GM19452 (cell line): Measurements from ENCODE around the gene POLD1.
"Not testable (repeated sequence)": the region's sequence is repeated elsewhere in the genome, so short reads cannot be mapped to it uniquely, and the experiment has no call there.

Source experiments
- ATAC-seq: cut with Tn5 transposase; IDR thresholded peaks from one replicate; pipeline ENCODE4 v1.9.1; 2021; ENCODE audit not compliant: unreplicated experiment

POLD1 gene

DNA sequence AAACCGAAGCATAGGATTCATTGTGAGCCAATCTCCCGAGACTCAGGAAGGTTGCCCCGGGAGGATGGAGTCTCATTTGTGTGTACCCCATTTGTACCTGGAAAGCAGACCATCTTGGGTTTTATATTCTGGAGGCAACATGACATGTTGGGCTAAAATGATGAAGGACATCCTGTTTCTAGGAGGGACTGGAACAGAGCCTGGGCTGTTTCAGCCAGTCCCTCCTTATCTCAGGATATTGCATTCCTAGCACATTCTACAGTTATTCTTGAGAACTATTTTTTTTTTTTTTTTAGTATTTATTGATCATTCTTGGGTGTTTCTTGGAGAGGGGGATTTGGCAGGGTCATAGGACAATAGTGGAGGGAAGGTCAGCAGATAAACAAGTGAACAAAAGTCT, 6.1 kb downstream of the POLD1 start:
- ATAC-seq = not testable (repeated sequence)

DNA sequence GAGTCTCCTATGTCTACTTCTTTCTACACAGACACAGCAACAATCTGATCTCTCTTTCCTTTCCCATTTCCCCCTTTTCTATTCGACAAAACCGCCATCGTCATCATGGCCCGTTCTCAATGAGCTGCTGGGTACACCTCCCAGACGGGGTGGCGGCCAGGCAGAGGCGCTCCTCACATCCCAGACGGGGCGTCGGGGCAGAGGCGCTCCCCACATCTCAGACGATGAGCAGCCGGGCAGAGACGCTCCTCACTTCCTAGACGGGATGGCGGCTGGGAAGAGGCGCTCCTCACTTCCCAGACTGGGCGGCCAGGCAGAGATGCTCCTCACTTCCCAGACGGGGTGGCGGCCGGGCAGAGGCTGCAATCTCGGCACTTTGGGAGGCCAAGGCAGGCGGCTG, 6.8 kb downstream of the POLD1 start:
- not testable (repeated sequence) for ATAC-seq

DNA sequence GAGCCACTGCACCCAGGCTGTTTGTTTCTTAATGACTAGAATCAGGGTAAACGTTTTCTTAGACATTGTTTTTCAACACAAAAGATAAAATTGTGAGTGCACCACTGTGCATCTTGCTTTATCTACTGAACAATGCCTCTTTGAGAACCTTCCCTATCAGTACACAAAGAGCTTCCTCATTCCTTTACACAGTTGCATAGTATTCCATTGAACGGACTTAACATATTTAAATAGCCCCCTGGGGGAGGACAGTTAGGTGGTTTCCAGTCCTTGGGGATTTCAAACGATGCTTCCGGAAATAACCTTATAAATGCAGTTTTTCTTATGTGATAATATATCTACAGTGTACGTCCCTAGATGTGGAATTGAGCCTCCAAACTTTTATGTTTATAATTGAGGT, 8.6 kb downstream of the POLD1 start:
- ATAC-seq = no peak

DNA sequence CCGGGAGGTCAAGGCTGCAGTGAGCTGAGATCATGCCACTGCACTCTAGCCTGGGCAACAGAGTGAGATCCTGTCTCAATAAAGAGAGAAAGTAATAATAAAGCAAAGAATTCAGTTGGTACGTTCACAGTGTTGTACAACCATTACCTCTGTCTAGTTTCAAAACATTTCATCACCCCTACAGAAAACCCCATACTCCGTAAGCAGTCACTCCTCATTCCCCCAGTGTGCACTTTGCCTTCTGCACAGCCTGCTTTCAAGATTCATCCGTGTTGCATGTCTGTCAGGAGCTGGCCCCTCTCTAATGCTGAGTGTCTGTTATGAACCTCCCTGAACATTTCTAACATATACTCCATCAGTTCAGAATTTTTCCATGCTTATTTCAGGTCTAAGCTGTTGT, 9.4 kb downstream of the POLD1 start:
- no peak for ATAC-seq

DNA sequence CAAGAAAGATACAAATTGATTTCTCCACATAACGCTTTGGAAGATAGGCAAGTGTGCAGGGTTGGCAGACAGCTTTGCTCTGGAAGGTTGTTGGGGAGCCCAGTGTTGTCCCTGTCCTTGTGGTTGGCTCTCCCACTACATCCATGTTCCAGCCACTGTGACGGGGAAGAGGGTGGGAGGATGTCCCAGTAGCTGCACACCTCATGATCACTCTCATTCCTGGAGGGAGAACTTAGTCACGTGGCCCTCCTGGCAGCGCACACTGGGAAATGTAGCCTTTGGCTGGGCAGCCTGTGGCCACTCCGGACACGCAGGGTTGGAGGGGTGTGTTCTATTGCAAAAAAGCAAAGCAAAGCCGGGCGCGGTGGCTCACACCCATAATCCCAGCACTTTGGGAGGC, 9.9 kb downstream of the POLD1 start:
- ATAC-seq = no peak

DNA sequence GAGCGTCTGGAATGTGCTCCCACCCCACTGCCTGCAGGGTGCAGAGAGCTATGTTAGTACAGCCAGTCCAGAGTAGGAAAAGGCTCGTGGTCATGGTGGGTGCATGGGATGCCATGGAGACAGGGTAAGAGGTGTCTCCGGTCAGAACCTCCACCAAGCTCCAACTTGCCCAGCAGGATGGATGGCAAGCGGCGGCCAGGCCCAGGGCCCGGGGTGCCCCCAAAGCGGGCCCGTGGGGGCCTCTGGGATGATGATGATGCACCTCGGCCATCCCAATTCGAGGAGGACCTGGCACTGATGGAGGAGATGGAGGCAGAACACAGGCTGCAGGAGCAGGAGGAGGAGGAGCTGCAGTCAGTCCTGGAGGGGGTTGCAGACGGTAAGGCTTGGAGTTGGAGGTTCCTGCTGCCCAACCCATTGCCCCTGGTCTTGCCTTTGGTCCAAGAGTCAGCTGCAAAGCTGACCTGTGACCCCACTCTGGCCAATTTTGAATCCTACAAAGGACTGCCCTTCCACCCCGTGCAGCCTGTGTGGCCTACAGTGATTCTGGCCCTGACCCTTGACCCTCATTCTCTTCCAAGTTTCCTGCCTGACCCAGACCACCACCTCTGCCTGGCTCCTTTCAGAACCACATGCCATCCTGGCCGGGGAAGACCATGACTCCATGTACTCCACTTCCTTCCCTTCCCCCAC, 14.7 kb downstream of the POLD1 start:
- ATAC-seq = no peak

DNA sequence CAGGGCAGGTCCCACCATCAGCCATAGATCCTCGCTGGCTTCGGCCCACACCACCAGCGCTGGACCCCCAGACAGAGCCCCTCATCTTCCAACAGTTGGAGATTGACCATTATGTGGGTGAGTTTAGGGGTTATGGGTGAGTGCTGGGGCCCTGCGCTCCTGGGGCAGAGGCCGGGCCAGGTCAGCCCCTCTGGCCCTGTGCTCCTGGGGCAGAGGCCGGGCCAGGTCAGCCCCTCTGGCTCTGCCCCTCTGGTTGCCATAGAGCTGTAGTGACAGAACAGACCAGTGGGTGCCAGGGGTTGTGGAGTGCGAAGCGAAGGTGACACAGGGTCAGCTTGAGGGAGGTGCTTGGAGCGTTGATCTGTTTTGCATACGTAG, 15.2 kb downstream of the POLD1 start:
- no peak for ATAC-seq

DNA sequence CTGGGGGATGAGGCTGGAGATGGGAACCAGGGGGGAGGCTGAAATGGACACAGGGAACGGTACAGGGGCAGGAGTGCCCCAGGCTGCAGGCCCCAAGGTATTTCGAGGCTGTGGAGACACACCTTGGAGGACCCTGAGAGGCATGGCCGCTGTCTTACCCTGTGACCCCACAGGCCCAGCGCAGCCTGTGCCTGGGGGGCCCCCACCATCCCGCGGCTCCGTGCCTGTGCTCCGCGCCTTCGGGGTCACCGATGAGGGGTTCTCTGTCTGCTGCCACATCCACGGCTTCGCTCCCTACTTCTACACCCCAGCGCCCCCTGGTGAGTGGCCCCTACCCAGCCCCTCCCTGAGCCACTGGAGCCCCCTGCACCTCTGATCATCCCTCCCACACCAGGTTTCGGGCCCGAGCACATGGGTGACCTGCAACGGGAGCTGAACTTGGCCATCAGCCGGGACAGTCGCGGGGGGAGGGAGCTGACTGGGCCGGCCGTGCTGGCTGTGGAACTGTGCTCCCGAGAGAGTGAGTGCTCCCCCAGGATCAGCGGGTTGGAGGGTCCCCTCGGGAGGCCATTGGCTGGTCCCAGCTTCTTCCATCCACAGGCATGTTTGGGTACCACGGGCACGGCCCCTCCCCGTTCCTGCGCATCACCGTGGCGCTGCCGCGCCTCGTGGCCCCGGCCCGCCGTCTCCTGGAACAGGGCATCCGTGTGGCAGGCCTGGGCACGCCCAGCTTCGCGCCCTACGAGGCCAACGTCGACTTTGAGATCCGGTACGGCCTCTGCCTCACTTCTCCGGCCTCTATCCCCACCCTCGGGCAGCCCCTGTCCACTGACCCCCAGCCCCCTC, 17.7 kb downstream of the POLD1 start:
- ATAC-seq = no peak

DNA sequence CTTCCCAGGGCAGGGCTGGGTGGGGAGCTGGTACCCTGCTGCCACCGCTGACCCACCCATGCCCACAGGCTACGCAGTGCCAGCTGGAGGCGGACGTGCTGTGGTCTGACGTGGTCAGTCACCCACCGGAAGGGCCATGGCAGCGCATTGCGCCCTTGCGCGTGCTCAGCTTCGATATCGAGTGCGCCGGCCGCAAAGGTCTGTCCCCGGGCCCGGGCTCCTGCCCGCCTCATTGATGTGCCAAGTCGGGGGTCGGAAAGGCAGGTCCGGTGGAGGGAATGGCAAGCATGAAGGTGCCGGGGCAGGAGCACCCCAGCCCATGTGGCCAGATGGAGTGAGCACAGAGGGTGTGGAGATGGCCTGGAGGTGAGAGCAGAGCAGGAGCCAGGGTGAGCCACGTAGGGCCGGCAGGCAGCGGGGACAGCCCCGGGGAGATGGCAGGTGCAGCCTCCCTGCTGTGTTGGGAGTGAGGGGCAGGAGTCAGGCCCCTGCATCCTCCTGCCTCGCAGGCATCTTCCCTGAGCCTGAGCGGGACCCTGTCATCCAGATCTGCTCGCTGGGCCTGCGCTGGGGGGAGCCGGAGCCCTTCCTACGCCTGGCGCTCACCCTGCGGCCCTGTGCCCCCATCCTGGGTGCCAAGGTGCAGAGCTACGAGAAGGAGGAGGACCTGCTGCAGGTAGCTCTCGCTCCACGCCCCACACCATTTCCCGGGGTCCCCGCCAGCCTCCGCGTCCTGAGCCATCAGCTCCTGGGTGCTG, 18.6 kb downstream of the POLD1 start:
- no peak for ATAC-seq

DNA sequence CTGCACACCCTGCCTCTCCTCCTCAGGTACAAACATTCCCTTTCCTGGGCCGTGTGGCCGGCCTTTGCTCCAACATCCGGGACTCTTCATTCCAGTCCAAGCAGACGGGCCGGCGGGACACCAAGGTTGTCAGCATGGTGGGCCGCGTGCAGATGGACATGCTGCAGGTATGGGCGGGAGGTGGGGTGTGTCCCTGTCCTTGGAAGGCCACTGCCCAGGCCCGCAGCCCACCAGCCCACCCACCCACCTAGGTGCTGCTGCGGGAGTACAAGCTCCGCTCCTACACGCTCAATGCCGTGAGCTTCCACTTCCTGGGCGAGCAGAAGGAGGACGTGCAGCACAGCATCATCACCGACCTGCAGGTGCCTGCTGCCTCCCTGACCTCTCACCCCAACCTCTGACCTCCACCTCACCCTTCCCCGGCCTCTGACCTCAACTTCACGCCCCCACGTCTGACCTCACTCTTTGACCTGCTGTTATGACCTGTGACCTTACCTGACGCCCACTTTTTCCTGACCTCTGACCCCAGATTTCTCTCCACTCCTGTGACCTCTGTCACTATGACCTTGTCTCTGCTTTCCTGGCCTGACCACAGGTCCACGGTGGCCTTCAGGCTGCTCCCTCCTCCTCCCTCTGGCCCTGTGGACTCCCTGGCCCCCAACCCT, 22.1 kb downstream of the POLD1 start:
- ATAC-seq = no peak

DNA sequence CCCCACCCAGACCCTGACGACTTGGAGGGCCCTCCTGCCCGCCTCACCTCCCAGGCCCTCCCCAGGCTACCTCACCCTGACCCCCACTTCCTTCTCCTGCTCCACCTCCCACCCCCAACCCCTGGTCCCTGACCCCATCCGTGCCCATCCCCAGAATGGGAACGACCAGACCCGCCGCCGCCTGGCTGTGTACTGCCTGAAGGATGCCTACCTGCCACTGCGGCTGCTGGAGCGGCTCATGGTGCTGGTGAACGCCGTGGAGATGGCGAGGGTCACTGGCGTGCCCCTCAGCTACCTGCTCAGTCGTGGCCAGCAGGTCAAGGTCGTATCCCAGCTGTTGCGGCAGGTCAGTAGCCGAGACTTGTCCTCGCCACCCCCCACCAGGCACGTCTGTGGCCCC, 22.7 kb downstream of the POLD1 start:
- no peak for ATAC-seq

DNA sequence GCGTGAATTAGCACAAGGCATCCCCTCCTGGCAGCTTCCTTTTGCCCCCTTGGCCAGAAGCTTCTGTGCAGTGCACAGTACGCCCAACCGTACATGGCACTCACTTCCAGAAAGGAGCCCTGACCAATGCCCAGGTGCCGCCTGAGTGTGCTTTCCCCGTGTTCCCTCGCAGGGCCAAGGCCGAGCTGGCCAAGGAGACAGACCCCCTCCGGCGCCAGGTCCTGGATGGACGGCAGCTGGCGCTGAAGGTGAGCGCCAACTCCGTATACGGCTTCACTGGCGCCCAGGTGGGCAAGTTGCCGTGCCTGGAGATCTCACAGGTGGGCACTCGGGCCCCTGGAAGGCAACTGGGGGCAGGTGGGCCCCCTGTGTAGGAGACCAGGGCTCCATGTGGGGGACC, 25.2 kb downstream of the POLD1 start:
- ATAC-seq = no peak

DNA sequence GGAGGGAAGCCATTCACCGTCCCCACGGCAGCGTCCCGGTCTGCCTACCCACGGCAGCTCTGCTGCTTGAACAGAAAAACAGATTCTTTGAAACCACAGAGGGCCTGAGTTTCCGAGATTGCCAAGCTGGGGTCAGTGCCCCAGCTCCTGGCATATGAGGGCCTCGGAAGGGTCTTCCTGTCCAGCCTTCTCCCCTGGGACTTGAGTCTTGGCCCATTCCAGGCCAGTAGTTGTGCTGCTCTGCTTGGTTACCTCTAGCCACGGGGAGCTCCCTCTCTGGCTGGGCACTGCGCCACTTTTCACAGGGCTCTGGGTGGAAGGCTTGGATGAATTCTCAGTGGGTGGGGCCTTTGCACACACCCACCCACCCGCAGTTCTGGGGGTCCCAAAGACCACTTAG, 26.0 kb downstream of the POLD1 start:
- ATAC-seq = no peak

DNA sequence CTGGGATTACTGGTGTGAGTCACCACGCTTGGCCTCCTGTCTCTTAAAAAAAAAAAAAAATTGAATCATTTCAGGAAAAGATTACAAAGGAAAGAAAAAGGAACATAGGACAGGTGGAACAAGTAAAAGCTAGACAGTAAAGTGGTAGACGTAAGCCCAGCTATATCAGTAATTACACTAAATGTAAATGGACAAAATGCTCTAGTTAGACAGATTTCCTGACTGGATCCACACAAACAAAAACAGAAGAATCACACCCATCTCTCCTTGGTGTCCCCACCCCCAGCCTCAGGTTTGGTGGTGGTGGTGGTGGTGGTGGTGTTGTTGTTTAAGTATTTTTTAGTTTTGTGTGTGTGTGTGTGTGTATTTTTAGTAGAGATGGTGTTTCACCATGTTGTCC, 28.3 kb downstream of the POLD1 start:
- ATAC-seq = no peak

DNA sequence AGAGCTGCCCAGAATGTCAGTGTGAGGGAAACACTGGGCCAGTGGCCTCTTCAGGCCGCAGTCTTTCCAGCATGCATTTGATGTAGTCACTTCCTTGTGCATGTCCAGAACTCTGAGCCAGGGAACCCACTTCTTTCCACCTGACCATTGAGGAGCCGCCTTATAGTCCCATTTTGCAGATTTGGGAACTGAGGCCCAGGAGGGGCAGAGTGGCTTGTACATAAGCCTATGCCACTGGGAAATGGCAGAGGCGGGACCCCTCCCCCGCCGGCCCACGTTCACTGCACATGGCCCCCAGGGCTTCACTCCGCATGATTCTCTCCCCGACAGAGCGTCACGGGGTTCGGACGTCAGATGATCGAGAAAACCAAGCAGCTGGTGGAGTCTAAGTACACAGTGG, 28.9 kb downstream of the POLD1 start:
- no peak for ATAC-seq

DNA sequence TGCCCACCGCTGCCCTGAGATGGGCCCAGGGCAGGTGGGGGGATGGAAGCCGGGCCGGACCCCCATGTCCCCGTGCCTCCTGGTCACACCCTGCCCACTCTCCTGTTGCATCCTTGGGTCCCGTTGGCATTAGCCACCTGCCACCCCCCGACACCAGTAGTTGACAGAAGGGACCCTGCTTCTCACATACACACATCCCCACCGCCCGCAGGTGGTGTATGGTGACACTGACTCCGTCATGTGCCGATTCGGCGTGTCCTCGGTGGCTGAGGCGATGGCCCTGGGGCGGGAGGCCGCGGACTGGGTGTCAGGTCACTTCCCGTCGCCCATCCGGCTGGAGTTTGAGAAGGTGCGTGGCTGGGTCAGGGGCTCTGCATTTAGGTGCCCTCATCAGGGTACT, 29.4 kb downstream of the POLD1 start:
- no peak for ATAC-seq

DNA sequence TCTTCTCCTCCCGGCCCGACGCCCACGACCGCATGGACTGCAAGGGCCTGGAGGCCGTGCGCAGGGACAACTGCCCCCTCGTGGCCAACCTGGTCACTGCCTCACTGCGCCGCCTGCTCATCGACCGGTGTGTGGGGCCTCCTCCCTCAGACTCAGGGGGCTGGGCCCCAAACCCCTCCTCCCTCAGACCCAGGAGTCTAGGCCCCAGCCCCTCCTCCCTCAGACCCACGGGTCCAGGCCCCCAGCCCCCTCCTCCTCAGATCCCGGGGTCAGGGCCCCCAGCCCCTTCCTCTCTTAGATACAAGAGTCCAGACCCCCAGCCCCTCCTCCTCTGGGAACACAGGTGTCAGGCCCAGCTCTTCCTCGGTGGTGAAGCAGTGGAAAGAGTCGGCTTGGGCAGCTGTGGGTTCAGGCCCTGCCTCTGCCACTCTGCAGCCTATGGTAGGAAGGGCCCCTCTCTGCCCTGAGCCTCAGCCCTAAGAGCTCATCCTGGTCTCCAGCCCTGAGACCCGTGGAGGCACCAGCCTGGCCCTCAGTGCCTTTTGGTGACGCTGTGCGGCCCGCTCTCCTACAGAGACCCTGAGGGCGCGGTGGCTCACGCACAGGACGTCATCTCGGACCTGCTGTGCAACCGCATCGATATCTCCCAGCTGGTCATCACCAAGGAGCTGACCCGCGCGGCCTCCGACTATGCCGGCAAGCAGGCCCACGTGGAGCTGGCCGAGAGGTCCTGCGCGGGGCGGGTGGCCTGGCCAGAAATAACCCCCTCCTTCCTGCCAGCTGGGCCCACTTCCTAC, 30.9 kb downstream of the POLD1 start:
- no peak for ATAC-seq

DNA sequence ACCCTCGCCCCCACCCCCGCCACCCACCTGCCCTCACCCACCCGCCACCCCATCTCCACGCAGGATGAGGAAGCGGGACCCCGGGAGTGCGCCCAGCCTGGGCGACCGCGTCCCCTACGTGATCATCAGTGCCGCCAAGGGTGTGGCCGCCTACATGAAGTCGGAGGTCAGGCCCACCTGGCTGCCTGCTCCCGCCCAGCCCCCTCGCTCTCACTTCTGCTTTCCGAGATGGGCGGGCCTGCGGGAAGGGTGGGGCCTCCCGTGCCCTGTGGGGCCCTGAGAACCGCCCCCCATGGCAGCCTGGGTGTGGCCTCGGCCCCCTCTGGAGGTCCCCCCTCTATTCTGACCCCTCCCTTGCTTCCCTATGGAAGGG, 31.5 kb downstream of the POLD1 start:
- no peak for ATAC-seq

DNA sequence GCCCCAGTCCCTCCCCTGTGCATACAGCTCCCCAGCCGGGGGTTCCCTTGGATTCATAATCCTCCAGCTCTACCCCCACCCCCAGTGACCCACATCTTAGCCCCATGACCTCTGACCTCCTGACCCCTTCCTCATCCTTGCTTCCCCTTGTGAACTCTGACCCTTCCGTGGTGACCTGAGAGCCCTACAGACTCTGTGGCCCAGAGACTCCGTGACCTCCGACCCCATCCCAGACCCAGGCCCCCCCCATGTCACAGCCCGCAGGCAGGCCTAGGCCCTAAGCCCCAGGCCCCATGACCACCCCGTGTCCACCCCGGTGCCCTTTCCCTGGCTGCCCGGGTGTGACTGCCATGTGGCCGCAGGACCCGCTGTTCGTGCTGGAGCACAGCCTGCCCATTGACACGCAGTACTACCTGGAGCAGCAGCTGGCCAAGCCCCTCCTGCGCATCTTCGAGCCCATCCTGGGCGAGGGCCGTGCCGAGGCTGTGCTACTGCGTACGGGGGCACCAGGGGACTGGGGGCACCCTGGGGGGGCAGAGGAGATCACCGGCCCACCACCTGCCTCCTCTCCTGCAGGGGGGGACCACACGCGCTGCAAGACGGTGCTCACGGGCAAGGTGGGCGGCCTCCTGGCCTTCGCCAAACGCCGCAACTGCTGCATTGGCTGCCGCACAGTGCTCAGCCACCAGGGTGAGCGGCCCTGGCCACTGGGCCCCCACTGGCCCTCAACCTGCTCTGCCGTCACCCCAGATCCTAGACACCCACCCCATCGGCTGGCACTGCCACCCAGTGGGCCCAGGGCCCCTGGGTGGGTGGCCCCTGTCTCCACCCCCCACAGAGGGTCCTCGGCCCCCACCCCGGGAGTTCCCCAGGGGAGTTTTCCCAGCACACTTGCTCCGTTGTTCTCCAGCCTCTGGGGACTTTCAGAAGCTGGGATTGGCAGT, 32.2 kb downstream of the POLD1 start:
- ATAC-seq = no peak
